ENCODE data around the gene RERE. TPM values are rescaled to one million over a fixed set of nuclear protein-coding genes. Genes with fewer than 3 reads are reported as not detected.
A peak's percentile ranks its signal among the peaks of the same experiment; 100 is the strongest.

Gene RERE
- total RNA-seq, 1 donor from 2014 or later = 64.6 TPM

GRCh38 chr1:8374812-8375211 is 442.6 kb downstream of the RERE start:
- DNase-seq (ENCODE audit: low spot score in 2 of 2) = no peak
- Histone ChIP-seq H3K4me1 (peaks cover 26 to 68% of the 10 kb centered on the region in 2 donors), H3K36me3 (no peaks in the 10 kb centered on the region), H3K9me3 (no peaks in the 10 kb centered on the region), H3K27ac (peak overlapping the region; percentile 88 to 91), H3K27me3 (no peaks in the 10 kb centered on the region), H3K4me3 (no peak overlapping the region)
- TF ChIP-seq CTCF (IDR thresholded peaks at IDR 0.05) = peak in 2 of 3 experiments; percentile 11 to 23
- intact Hi-C loops (cut with DNase I) = loop anchor here (5.0 kb wide), 1 partner anchor 47 kb away; no protein-coding TSS in a partner anchor

DNA sequence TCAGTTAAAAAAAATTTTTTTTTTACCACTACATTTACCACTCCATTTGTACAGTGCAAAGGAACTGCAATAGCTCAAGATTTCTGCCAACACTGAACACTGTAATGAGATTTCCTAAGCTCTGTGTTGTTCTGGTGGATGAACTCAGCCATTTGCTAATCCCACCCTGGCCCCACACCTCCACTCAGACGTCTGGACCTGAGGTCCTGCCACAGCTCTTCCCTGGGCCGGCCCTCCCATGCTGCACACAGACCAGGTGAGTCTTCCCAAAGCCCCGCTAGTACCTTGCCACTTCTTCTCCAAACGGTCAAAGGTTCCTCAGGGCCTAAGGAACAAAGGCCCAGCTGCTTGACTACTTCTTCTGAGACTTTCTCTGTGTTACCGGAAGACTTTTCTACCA is 443.1 kb downstream of the RERE start:
- Histone ChIP-seq H3K9me3 (no peaks in the 10 kb centered on the region), H3K27me3 (no peaks in the 10 kb centered on the region), H3K27ac (peak overlapping the region; percentile 88 to 91), H3K36me3 (no peaks in the 10 kb centered on the region), H3K4me3 (peak overlapping the region; percentile 31 to 53), H3K4me1 (peaks cover 23 to 68% of the 10 kb centered on the region in 2 donors)
- no peak for TF ChIP-seq CTCF (IDR thresholded peaks at IDR 0.05)
- intact Hi-C loops (cut with DNase I) = loop anchor here (5.0 kb wide), 1 partner anchor 48 kb away; no protein-coding TSS in a partner anchor
- DNase-seq (ENCODE audit: low spot score in 2 of 2) = no peak

DNA sequence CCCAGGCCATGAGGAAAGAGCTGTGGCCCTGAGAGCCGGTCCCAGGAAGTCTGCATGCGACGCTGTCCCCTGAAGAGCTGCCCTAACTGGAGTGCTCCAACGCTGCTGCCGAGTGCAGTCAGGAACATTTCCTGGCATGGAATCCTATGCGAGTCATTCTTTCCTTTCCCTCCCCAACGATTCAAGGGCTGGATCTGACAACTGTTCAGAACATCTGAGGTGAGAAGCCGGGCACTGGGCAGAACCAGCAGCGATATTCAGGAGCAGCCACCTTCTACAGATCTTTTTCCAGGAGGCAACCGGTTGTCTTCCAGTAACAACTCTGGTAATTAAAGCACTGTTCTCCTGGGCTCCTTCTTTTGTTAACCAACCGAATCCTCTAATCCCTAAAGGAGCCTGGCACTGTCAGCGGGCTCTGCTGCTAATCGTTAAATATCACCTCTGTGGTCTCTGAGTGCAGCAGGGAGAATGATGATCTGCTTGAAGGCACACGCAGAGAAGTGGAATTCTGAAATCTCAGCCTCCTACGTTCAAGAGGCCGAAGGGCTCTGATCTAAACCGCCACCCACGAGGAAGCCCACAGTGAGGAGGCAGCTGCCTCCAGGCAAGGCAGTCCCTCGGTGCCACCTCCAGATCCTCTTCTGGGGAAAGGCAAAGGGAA is 443.7 kb downstream of the RERE start:
- peaks cover 23 to 68% of the 10 kb centered on the region in 2 donors for H3K4me1 ChIP-seq
- DNase-seq (ENCODE audit: low spot score in 2 of 2) = peak; percentile 33 to 93
- TF ChIP-seq CTCF (IDR thresholded peaks at IDR 0.05) = no peak
- H3K36me3 ChIP-seq = no peaks in the 10 kb centered on the region
- H3K27me3 ChIP-seq = no peaks in the 10 kb centered on the region
- H3K4me3 ChIP-seq = peak overlapping the region; percentile 31 to 53
- peak overlapping the region; percentile 88 to 91 for H3K27ac ChIP-seq
- no peaks in the 10 kb centered on the region for H3K9me3 ChIP-seq
- intact Hi-C loops (cut with DNase I) = loop anchor here (1.0 to 5.0 kb wide), 2 partner anchors 35 to 49 kb away; no protein-coding TSS in a partner anchor

DNA sequence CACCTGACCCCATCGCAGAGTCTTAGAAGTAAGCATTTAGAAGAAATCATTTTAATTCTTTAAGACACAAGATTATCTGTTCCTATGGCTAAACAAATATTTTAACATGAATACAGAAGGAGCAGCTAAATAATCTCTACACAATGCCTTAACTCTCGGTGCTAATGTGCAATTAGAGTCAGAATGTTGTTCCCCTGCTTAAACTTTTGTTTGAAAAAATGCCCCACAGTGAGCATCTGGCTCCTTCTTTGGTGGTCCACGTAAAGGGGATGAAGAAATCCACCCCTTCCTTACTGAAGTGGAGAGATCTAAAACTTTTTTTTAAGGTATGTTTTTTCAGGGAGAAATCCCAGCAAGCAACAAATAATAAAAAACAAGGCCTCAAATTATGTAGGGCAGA is 444.3 kb downstream of the RERE start:
- Histone ChIP-seq H3K27me3 (no peaks in the 10 kb centered on the region), H3K4me1 (peaks cover 23 to 63% of the 10 kb centered on the region in 2 donors), H3K4me3 (peak overlapping the region in 1 of 2 donors; percentile 9), H3K27ac (peak overlapping the region; percentile 88 to 91), H3K36me3 (no peaks in the 10 kb centered on the region), H3K9me3 (no peaks in the 10 kb centered on the region)
- intact Hi-C loops (cut with DNase I) = loop anchor here (1.0 to 5.0 kb wide), 2 partner anchors 35 to 49 kb away; no protein-coding TSS in a partner anchor
- TF ChIP-seq CTCF (IDR thresholded peaks at IDR 0.05) = no peak
- DNase-seq (ENCODE audit: low spot score in 2 of 2) = no peak

DNA sequence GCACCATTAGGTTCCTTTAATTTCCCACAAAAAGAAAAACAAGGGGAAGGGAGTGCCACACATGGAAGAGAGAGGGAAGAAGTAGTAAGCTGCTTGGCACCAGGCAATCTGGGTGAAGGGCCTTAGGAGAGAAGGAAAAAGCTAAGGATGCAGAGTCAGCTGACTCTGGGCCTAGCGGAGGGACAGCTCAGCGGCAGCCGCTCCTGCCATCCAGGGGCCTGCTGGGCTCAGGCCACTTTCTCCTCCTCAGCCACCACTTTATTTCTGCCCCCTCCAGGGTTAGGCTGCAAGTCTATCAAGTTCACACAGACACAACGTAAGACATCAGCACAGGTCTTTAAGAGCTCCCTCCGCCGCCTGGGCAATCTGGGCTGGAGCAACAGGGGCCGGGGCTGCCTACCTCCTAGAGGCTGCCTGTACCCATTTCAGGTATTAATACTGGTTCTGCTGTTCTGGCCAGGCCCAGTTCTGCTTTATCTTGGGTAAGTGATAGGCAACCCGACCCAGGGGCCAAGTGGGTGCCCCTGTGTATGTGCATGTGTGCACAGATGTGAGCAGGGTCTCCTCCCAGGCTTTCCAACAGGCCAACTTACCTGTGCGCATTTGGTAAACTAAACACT is 446.0 kb downstream of the RERE start:
- Histone ChIP-seq H3K27ac (peak overlapping the region; percentile 88 to 91), H3K27me3 (no peaks in the 10 kb centered on the region), H3K36me3 (no peaks in the 10 kb centered on the region), H3K9me3 (no peaks in the 10 kb centered on the region), H3K4me1 (peaks cover 33 to 66% of the 10 kb centered on the region in 2 donors), H3K4me3 (peak overlapping the region; percentile 3 to 20)
- intact Hi-C loops (cut with DNase I) = loop anchor here (5.0 kb wide), 1 partner anchor 51 kb away; no protein-coding TSS in a partner anchor
- TF ChIP-seq CTCF (IDR thresholded peaks at IDR 0.05) = no peak
- peak in 1 of 2 donors; percentile 62 for DNase-seq (ENCODE audit: low spot score in 2 of 2)
